NCI-H146 treated with DMSO at 0.1 percent for 48 hours (cell line): ENCODE measurements around the gene CHL1.

ENCODE experiments used
- DNase-seq: peaks from one replicate; lab custom pipeline; 2025; ENCODE audit not compliant: unreplicated experiment; lab: John Stamatoyannopoulos, UW

Gene CHL1, protein sequence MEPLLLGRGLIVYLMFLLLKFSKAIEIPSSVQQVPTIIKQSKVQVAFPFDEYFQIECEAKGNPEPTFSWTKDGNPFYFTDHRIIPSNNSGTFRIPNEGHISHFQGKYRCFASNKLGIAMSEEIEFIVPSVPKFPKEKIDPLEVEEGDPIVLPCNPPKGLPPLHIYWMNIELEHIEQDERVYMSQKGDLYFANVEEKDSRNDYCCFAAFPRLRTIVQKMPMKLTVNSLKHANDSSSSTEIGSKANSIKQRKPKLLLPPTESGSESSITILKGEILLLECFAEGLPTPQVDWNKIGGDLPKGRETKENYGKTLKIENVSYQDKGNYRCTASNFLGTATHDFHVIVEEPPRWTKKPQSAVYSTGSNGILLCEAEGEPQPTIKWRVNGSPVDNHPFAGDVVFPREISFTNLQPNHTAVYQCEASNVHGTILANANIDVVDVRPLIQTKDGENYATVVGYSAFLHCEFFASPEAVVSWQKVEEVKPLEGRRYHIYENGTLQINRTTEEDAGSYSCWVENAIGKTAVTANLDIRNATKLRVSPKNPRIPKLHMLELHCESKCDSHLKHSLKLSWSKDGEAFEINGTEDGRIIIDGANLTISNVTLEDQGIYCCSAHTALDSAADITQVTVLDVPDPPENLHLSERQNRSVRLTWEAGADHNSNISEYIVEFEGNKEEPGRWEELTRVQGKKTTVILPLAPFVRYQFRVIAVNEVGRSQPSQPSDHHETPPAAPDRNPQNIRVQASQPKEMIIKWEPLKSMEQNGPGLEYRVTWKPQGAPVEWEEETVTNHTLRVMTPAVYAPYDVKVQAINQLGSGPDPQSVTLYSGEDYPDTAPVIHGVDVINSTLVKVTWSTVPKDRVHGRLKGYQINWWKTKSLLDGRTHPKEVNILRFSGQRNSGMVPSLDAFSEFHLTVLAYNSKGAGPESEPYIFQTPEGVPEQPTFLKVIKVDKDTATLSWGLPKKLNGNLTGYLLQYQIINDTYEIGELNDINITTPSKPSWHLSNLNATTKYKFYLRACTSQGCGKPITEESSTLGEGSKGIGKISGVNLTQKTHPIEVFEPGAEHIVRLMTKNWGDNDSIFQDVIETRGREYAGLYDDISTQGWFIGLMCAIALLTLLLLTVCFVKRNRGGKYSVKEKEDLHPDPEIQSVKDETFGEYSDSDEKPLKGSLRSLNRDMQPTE (N-terminal part only)

GRCh38 chr3:196311-197148 is at the start of gene CHL1:
CHL1 (plus strand) TSS chr3:196763; CDS start chr3:319777, 123,014 bp downstream.
- peak; percentile 54 for DNase-seq

- DNase-seq, result no peak
These were observed 44.9 kb upstream of the CHL1 start for GRCh38 chr3:151614-152189.

DNA sequence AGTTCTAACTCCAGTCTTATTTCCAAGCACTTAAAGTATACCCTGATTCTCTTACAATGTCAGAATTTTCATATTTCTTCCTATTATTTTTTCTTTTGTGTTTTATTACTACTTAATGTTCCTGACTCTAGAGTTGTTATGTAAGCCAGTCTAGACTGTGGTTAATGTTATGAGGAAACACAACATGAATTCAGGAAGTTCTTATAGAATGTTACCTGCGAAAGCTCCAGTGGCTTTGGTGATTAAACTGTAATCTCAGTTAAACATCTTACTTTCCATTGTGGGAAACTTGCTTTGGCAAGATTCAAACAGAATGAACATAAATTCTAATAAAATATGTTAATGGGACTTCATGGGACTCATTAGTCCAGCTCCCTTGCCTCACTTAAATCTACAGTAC is 36.6 kb upstream of the CHL1 start:
- no peak for DNase-seq

- DNase-seq, result peak; percentile 74
These were observed 30.5 kb upstream of the CHL1 start for GRCh38 chr3:166071-166470.

GRCh38 chr3:166799-167198 is 29.8 kb upstream of the CHL1 start:
- no peak for DNase-seq

- peak; percentile 18 for DNase-seq
These were observed 22.7 kb upstream of the CHL1 start for GRCh38 chr3:173886-174285.

GRCh38 chr3:184976-185375 is 11.6 kb upstream of the CHL1 start:
- DNase-seq, result no peak

DNA sequence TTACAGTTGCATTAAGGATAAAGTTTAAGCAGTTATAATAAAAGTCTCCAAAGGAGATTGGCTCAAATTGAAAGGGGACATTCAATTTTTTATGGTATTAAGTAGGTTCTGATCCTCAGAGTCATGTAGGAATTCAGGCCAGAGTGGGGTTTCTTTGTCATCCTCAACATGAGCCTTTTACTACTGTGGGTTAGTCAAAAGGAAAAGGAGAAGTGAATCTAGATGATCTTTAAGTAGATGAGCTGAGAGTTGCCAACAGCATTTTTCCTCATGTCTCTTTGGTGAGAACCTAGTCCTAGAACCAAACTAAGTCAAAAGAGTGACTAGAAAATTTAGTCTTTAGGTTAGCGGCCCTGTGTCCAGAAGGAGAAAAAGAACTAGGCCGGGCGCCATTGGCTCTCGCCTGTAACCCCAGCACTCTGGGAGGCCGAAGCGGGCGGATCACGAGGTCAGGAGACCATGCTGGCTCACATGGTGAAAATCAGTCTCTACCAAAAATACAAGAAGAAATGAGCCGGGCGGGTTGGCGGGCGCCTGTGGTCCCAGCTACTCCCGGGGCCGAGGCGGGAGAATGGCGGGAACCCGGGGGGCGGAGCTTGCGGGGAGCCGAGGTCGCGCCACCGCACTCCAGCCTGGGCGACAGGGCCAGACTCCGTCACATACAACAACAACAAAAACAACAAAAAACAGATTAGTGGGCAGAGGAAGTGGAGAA is 4.2 kb upstream of the CHL1 start:
- no peak for DNase-seq

DNA sequence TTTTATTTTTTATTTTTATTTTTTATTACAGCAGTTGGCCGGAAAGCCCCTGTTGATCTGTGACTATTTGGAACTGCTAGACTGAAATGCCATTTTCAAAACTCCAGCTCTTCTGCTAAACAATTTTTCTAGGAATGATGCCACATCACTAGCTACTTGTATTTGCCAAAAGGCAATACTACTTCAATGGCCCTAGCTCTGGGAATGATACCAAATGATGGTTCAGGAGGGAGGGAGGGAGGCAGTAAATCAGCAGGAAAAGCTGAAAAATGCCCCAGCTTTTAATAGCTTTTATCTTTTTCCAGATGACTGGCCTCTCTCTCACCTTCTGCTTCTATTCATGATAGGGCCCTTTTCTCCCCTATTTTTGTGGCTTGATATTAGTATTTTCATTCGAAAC is 2.6 kb upstream of the CHL1 start:
- no peak for DNase-seq

- no peak for DNase-seq
These were observed 2.1 kb upstream of the CHL1 start for GRCh38 chr3:194421-194820.

GRCh38 chr3:195666-196065 is 897 bp upstream of the CHL1 start:
- DNase-seq, result no peak

GRCh38 chr3:197149-197827 is 725 bp downstream of the CHL1 start:
- peak; percentile 32 for DNase-seq

DNA sequence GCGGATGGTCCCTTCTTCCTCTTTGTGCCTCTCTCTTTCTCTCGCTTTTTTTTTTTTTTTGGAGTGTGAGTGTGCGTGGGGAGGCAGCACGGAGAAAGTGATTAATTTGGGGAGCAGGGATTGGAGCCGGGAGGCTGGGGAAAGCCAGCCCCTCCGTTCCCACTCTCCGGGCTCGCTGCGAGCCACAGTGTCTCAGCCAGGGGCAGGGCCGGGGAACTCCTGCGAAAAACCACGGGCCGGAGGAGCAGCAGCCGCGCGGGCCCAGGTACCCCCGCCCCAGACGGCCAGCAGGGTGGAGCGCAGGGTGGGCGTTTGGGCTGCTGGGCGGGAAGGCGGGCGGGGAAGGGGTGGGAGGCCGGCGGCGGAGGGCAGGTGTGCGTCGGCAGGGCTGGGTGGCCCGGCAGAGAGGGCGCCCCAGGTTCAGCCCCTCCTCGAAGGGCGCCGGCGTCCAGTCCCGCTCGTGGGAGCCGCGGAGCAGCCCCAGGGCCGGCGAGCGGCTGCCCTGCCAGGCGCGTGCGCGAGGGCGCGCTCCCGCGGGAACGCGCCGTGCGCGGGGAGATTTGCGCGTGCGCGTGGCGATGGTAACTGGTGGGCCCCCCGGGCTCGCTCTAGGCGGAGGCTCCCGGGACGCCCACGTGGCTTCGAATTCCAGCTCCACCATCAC is 1.4 kb downstream of the CHL1 start:
- DNase-seq, result no peak

- DNase-seq, result no peak
These were observed 3.3 kb downstream of the CHL1 start for GRCh38 chr3:199835-200234.

DNA sequence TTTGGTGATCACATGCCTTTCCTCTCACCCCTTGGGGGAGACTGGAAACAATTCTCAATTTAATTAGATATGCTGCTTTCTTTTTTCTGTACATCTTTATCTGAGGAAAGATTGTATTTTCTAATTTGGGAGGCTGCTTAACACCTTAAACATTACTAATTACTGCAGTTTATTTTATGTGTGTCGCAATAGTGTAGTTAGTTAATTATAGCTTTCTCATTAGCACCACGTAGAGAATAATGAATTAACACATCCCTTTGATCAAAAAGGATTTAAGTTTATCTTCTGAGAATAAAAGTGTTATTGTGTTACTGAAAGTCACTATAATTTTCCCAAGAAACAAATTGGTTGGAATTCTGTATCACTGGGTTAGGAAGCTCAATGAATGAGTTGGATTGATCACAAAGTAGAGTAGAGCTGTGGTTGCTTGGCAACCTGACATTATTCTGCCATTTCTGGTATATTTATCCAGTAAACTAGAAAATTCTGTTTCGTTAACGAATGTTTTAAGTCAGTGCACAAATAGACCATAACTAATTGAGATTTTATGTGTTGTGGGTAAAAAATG is 4.3 kb downstream of the CHL1 start:
- DNase-seq, result no peak

- DNase-seq, result no peak
These were observed 7.5 kb downstream of the CHL1 start for GRCh38 chr3:204102-204501.

- DNase-seq, result no peak
These were observed 11.4 kb downstream of the CHL1 start for GRCh38 chr3:207973-208372.

GRCh38 chr3:210669-211068 is 14.1 kb downstream of the CHL1 start:
- DNase-seq, result no peak
